GM18867 (cell line): ENCODE data around the gene OR5A2.
"Not testable (repeated sequence)": the region's sequence is repeated elsewhere in the genome, so short reads cannot be mapped to it uniquely, and the experiment has no call there.

Experiments used
- ATAC-seq: cut with Tn5 transposase; IDR thresholded peaks from one replicate; pipeline ENCODE4 v1.9.1; 2021; ENCODE audit warnings: mild to moderate bottlenecking, moderate library complexity; ENCODE audit not compliant: unreplicated experiment

OR5A2 gene, protein sequence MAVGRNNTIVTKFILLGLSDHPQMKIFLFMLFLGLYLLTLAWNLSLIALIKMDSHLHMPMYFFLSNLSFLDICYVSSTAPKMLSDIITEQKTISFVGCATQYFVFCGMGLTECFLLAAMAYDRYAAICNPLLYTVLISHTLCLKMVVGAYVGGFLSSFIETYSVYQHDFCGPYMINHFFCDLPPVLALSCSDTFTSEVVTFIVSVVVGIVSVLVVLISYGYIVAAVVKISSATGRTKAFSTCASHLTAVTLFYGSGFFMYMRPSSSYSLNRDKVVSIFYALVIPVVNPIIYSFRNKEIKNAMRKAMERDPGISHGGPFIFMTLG

DNA sequence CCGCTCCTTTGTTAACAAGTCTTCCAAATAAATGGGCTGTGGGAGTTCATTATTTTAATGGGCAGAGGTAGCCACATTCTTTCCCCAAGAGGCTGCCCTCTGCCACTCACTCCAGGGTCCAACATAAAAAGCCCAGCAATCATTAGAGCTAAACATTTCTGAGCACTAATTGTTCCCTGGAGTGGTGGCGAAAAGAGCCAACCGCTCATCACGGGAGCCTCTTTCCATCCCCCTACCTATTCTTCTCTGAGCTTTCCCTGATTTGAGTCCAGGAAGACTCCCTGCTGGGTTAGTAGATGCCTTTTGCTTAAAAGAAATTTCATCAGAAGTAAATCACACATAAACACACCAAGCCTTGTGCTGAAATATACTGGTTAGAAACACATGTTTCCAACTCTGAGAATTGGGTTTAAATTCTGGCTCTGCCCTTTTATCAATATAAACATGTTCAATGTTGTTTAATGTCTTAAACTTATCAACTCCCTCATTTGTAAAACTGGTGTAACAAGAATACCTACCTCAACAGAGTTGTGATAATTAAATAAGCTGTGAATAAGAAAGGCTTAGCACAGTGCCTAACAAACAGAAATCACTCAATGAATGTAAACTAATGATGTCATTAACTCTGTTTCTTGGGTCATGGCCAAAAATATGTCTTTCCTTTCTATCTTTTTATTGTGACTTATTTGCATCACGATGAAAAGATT is at the start of gene OR5A2:
Gene OR5A2, minus strand, starts transcription at position 53 of the 707 bp plus-strand sequence. CDS start 3,460 bp downstream, outside the sequence.
- ATAC-seq: no peak

DNA sequence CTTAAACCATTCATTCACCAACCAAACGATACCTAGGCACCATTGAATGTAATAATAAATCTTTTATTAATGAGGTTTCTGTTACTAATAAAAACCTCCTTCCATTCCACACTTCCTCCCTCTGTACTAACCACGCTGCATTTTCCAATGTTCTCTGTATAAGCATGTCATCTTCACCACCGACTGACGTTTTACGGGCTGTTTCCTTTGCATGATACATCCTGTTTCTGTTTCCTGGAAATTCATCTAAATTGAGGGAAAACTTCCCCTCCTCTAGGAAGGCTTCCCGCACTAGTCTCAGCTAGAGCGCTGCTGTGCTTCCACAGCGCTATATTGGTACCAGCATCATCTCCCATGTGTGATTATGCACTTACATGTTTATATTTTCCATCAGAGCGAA is 49.0 kb upstream of the OR5A2 start:
- no peak for ATAC-seq

DNA sequence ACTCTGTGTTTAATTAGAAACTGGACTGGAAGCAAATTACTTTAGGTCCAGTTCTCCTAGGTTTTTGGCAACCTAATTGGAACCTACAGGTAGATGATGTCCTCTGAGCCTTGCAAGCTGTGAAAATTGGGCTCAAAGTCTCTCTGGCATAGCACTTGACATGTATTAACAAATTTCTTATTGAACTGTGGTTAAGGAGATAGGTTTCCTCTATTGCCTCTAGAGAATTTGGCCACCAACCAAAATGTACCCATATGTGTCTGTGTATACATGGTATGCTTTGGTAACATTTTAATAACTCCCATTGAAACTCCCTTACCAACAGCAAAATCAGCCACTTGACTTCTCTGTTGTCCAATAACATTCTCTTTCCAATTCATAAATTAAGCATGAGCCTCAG is 46.8 kb upstream of the OR5A2 start, which contains the start of gene OR4D10:
Gene OR4D10, plus strand, starts transcription at position 301 of the 400 bp plus-strand sequence. CDS start 4,115 bp downstream, outside the sequence.
- ATAC-seq: no peak

DNA sequence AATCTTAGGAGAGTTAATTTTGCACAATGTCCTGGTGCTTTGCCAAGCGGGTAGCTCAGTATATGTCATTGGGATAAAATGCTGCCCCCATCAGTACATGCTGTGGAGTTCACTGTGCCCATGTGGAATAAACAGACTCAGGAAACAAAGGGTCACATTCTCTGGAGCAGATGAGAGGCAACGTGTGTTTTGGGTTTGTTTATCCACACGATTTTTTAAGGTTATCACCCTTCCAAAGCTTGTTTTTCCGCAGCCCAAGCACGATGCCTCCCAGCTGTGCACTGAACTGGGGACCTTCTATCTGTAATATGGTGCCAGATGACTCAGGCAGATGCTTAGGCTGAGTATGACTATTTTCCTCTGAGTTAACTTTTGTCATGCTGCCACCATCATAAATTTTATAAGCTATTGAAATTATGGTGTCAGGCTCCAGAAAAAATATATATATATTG is 37.0 kb upstream of the OR5A2 start:
- ATAC-seq: no peak

DNA sequence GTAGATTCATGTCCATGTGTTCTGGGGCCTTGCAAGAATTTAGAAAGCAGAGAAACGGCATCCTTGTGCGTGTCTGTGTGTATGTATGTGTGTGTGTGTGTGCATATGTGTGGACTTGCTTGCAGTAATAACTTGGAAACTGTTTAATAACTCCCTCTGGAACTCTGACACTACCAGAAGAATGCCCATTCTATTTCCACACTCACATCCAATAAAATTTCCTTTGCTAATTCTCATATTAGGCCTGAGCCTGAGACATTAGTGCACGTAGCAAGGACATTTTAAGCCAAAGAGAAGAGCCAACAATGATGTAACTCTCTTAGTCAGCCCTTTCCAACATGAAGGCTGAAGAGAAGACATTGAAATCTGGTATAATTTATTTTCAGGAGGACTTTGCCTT is 33.7 kb upstream of the OR5A2 start:
- no peak for ATAC-seq

DNA sequence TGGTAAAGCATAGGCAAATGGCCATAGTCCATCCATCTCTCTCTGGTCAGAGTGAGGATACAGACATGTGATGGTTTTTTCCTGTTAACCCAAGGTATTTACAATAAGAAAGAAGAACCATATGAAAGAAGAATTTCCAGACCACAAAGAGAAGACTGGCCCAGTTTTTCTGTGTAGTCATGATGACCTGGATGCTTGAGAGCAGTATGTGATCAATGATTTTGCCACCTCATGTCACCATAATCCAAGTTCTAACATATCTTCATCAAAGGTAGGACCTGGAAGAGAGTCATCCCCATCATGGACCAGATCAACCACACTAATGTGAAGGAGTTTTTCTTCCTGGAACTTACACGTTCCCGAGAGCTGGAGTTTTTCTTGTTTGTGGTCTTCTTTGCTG is 30.4 kb upstream of the OR5A2 start, which contains the start of gene OR4D6:
Gene OR4D6, plus strand, starts transcription at position 301 of the 400 bp plus-strand sequence. Its CDS starts 0 bp downstream, at position 301.
- ATAC-seq: no peak

DNA sequence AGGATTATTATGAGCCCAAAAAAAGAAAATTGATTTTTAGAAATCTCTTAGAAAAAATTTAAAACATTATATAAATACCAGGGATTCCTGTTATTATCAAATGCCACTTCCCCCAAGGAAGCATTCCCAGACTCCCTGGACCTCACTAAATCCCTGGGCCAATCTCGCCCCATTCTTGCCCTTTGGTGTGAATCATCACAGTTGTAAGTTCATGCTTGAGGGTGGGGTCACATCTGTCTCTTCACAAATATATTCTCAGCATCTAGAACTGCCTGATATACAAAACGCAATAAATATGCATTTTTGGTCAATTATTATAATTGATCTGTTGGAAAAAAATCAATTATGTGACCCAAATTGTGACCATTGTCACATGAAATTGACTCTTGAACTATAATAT is 22.3 kb upstream of the OR5A2 start:
- no peak for ATAC-seq

DNA sequence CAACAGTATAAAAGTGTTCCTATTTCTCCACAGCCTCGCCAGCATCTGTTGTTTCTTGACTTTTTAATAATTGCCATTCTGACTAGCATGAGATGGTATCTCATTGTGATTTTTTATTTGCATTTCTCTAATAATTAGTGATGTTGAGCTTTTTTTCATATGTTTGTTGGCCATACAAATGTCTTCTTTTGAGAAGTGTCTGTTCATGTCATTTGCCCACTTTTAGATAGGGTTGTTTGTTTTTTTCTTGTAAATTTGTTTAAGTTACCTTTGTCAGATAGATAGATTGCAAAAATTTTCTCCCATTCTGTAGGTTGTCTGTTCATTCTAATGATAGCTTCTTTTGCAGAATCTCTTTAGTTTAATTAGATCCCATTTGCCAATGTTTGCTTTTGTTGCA is 19.4 kb upstream of the OR5A2 start:
- not testable (repeated sequence) for ATAC-seq

DNA sequence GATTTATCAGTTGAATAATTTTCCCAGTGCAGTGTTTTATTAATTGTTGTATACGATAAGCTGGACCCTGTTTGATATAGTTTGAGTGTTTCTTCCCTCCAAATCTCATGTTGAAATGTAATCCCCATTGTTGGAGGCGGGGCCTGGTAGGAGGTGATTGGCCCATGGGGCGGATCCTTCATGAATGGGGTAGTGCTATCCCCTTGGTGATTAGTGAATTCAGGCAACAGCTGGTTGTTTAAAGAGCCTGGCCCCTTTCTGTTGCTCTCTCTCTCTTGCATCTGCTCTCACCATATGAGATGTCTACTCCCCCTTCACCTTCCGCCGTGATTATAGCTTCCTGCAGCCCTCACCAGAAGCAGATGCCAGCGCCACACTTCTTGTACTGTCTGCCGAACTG is 11.6 kb upstream of the OR5A2 start:
- ATAC-seq: no peak

DNA sequence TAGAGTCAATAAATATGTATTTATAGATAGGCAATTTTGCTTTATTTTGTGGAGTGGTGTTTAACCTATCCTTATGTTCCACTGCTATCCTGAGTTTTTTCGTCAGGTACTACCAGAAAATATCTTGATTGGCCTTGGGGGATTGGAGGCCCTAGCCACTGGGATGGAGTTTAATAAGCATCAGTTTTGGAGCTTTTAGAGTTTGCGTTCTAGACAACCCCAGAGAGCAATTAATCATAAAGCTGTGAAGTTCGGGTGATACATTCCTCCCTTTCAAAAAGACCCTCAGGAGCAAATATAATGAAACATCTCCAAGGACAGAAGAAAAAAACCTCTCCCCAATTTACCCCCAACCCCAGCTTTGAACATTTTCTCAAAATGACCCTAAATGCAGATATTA is 10.0 kb upstream of the OR5A2 start, which contains the start of gene OR5A1:
Gene OR5A1, plus strand, starts transcription at position 301 of the 400 bp plus-strand sequence. CDS start 6,700 bp downstream, outside the sequence.
- ATAC-seq: no peak

DNA sequence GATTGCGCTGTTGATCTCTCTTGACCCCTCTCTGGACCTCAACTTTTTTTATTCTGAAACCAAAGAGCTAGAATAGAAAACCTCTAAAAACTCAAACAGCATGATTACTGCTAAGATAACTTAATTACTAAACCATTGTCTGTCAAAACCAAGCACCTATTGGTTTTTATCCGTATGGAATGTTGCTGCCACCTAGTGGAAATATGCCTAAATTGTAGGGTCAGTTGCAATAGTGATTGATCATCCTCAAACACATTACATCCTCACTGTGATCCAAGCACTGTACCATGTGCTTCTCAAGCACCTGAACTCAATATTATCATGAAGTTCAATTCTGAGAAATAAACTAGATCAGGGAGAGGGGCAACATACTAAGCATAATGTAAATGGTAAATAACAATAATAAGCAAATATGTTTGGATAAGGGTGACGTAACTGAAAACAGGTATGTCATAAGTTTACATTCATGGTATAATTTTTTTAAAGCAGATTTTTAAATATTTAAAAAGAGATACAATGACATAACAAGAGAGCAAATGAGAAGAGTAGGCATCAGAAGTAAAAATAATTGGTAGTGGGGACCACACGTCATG is 3.8 kb upstream of the OR5A2 start:
- peak; percentile 82 for ATAC-seq

DNA sequence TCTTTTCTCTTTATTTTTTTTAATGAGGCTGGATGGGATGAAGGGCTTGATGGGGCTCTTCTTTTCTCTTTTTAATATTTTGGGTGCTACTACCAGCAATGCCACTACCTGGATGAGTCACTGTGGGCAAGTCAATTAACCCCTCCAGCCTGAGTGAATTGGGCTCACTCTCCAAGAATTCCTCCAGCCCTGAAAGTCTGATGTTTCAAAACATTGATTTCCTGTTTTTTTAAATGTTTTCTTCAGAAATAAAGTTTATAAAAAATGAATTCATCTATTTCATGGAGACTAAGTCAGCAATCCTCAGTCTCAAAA is 812 bp upstream of the OR5A2 start:
- no peak for ATAC-seq

DNA sequence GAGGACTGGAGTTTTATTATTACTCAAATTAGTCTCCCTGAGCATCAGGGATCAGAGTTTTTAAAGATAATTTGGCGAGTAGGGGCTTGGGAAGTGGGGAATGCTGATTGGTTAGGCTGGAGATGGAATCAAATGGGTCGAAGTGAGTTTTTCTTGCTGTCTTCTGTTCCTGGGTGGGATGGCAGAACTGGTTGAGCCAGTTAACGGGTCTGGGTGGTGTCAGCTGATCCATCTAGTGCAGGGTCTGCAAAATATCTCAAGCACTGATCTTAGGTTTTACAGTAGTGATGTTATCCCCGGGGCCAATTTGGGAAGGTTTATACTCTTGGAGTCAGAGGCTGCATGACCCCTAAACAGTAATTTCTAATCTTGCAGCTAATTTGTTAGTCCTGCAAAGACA is 1.1 kb downstream of the OR5A2 start:
- no peak for ATAC-seq

DNA sequence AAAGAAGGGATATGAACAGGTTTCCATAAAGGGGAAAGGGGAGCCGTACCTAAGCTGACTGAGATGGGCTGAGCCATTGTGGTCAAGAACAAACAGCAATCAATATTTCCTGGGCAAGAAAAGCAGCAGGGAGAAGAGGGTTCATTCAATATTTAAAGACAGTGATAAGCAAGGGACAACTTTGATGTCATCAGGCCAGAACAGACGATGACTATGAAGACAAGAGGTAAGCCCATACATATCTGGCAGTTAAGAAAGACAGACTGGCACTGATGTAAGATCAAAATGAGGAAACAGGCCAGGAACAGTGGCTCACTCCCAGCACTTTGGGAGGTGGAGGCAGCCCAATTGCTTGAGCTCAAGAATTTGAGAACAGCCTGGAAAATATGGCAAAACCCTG is 2.4 kb downstream of the OR5A2 start:
- ATAC-seq: no peak

DNA sequence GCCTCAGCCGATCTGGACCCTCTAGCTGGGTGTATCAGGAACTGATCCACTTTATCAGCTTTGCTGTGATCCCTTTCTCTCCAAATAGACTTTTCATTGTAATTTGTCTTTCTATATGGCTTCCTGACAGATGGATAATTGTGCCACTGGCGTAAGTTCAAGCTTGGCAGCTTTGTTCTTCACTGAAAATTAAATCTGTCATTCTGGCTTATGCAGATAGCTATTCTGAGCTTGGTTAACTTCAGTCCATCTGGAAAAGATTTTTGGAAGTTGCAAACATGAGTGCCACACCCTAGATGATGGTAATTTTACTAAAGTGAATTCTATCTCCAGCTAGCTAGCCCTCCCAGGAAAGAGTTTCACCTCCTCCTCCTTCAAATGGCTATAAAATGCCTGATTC is 8.1 kb downstream of the OR5A2 start:
- ATAC-seq: no peak

DNA sequence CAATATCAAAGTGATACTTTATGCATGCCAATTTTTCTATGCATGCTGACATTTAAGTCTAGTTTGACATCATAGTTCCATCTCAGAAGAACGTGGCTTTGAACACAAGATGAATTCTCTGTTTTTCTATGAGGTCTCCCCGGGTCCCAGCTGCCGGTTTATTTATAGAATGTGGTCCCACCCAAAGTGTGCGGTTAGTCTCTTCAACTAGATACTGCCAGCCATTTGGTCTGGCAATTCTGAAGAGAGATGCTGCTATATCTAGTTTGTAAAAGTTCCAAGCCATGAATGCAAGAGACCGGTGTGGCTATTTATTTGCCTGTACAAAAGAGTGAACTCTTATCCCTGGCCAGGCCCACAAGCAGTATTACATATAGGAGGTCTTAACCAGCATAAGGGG is 9.2 kb downstream of the OR5A2 start:
- no peak for ATAC-seq

DNA sequence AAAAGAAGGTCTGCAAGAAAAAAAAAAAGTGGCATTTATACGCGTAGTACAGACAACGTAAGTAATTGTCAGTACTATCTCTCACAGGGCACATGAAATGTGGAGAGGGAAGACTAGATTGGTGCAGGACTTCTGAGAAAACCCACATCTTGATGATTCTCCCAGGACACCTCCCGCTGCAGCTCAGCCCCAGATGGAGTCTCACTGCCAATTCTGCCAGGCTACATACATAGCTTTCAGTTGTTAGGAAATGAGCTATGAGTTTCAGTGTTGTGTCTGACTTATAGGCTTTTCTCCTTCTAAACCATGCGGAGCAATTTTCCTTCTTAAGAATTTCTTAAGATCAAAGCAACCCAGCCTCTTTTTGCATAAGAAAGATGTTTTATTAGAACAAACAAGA is 9.6 kb downstream of the OR5A2 start:
- ATAC-seq: no peak

DNA sequence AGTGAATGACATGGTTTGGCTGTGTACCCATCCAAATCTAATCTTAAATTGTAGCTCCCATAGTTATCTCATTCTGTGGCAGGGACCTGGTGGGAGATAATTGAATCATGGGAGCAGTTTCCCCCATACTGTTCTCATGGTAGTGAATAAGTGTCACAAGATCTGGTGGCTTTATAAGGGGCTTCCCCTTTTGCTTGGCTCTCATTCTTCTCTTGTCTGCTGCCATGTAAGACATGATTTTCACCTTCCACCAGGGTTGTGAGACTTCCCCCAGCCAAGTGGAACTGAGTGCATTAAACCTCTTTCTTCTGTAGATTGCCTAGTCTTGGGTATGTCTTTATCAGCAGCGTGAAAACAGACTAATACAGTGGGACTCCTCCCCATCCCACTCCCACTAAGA is 11.1 kb downstream of the OR5A2 start:
- no peak for ATAC-seq

DNA sequence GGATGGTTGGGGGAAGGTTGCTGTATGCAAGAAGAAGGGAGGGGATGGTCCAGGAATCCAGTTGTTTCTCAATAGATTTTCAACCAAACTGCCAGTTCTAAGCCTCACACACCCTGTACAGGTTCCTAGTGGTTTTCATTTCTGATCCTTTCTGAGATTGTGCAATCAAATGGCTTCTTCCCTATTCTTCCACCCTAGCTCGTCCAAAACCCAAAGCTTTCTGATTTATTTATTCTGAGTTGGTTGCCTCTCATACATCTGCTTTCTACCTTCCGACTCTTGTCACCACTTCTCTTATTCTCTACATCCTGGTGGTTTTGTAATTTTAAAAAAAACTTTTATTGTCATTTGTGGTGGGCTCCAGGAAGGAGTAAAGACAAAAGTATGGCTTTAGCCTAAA is 12.6 kb downstream of the OR5A2 start:
- ATAC-seq: no peak

DNA sequence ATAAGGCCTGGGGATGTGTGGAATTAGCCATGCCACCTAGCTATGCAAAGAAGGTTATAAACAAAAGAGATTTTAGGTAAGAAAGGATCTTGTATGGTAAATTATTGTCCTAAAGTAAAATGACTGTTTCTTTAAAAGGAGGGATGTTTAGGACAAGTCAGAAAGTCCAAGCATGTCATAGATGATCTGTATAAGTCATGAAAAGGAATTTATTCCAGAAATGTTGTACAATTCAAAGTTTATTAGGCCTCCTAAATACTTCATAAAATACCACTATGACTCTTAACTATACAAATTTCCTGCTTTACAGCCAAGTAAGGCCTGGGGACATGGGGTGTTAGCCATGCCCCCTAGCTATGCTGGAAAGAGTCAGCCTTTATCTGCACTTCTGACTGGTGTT is 22.7 kb downstream of the OR5A2 start:
- no peak for ATAC-seq

DNA sequence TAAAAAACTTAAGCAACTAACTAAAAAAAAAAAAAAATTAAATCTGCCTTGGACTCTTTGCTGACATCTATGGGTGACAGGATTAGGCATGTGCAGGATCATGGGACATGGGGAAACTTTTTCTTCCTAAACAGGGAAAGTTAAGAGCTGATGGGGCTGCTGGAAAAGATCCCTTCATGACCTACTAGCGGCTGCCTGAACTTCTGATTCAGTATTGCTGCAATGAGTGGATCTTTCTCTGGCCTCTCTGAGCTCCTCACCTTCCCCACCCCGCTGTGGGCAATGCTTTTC is 25.0 kb downstream of the OR5A2 start:
- ATAC-seq: no peak
